Measurements from ENCODE around the gene APOC1.
A peak's percentile ranks its signal among the peaks of the same experiment; 100 is the strongest.
"Not testable (repeated sequence)": the region's sequence is repeated elsewhere in the genome, so short reads cannot be mapped to it uniquely, and the experiment has no call there.

The APOC1 gene

DNA sequence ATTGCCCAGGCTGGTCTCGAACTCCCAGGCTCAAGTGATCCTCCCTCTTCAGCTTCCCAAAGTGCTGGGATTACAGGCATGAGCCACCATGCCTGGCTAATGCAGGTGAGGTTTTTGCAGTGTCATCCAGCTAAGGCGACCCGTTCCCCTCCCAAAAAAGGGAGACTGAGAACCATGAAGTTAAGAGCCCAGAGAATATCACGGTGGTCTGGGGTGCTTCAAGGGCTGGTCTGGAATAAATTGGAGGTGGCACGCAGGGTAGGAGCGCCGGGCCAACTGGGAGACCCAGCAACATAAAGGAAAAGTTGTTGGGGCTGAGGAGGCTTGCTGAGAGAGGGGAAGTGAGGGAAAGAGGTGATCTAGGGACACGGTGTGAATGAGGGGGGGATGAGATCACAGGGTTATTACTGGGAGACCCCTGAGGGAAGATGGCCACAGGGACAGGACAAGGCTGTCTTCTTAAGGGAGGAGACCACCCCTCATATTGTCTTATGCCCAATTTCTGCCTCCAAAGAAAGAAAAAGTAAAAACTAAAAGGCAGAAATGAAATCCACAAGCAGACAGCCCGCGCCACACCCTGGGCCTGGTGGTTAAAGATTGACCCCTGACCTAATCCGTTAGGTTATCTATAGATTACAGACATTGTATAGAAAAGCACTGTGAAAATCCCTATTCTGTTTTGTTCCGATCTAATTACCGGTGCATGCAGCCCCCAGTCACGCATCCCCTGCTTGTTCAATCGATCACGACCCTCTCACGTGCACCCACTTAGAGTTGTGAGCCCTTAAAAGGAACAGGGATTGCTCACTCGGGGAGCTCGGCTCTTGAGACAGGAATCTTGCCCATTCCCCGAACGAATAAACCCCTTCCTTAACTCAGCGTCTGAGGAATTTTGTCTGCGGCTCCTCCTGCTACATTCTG, 636 bp upstream of the APOC1 start:
- DNase-seq (ENCODE audit: low read depth): not testable (repeated sequence)

- DNase-seq (ENCODE audit: low read depth): no peak
Observed at GRCh38 chr19:44924243-44924725, 9.9 kb downstream of the APOC1 start.

GRCh38 chr19:44925114-44925891, 10.9 kb downstream of the APOC1 start:
- no peak for DNase-seq (ENCODE audit: low read depth)

DNA sequence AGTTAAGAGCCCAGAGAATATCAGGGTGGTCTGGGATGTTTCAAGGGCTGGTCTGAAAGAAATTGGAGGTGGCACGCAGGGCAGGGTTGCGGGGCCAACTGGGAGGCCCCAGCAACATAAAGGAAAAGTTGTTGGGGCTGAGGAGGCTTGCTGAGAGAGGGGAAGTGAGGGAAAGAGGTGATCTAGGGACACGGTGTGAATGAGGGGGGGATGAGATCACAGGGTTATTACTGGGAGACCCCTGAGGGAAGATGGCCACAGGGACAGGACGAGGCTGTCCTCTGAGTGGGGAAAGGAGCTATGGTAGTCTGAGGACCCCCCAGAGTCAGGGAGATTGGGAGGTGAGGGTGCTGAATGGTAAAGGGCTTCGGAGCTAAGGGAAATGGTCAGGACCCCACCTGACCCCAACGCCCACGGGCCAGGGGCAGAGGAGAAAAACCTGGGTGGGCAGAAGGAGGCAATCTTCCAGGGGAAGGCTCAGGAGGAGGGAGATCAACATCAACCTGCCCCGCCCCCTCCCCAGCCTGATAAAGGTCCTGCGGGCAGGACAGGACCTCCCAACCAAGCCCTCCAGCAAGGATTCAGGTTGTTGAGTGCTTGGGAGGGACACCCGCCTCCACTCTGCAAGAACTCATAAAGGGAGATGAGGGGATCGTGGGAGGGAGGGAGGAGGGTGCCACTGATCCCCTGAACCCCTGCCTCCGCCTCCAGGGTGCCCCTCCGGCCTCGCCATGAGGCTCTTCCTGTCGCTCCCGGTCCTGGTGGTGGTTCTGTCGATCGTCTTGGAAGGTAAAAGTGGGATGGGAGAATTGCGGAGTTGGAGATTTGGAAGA, 12.1 kb downstream of the APOC1 start:
- not testable (repeated sequence) for DNase-seq (ENCODE audit: low read depth)

GRCh38 chr19:44927746-44928145, 13.3 kb downstream of the APOC1 start:
- DNase-seq (ENCODE audit: low read depth): no peak

GRCh38 chr19:44930088-44930487, 15.7 kb downstream of the APOC1 start:
- DNase-seq (ENCODE audit: low read depth): no peak

- no peak for DNase-seq (ENCODE audit: low read depth)
Observed at GRCh38 chr19:44931541-44931940, 17.1 kb downstream of the APOC1 start.

DNA sequence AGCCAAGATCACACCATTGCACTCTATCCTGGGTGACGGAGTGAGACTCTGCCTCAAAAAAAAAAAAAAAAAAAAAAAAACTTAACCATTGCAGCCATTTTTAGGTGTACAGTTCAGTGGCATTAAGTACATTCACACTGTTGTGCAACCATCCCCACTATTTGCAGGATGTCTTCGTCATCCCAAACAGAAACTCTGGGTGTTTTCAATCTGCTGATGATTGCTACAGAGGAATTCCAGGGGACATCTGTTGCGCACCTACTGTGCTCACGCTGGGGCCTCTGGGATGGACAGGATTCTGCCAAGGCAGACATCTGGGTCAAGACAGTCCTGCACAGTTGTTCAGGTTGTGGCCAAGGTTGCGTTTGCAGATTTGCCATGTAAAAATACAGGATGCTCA, 25.3 kb downstream of the APOC1 start:
- no peak for DNase-seq (ENCODE audit: low read depth)

DNA sequence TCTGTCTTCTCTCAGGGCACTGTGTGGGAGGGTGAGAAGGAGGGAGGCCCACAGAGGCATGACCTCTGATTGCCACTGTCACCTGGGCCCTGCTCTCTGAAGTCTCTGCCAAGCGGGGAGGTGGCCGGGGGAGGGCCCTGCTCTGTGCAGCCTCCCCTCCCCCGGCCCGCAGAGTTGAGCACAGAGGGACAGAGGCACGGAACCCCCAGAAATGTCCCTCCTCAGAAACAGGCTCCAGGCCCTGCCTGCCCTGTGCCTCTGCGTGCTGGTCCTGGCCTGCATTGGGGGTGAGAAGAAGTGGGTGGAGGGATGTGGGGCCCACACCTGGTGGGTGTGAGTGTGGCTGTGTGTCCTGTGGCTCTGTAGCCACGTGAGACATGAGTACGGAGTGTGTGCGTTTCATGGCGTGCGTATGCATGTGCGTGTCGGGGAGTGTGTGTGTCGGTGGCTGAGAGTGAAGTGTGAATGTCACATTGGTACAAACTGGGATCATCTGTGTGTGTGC, 27.7 kb downstream of the APOC1 start, which contains the start of gene APOC4:
TSS of gene APOC4 (plus strand) at position 171 of the 505 bp plus-strand sequence. CDS start at position 212, 41 bp downstream.
- no peak for DNase-seq (ENCODE audit: low read depth)

DNA sequence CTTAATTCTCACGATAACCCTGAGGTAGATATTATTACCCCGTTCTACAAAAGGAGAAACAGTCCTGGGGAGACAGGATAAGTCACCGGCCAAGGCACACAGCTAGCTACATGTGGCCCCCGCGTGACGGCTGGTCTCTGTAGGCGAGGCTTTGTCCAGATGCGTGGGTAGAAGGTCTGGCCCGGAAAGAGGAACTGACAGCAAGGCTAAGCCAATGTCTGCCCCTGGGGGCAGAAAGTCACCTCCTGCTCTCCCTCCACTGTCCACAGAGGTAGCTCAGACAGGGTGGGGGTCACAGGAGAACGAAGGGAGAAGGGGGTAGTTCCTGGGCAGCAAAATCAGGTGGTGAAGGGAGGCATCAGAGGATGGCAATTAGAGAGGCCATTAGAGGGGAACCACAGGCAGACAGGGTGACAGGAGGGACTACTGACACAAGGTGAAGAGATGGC, 29.4 kb downstream of the APOC1 start:
- DNase-seq (ENCODE audit: low read depth): no peak

- no peak for DNase-seq (ENCODE audit: low read depth)
Observed at GRCh38 chr19:44947041-44947581, 32.7 kb downstream of the APOC1 start.

DNA sequence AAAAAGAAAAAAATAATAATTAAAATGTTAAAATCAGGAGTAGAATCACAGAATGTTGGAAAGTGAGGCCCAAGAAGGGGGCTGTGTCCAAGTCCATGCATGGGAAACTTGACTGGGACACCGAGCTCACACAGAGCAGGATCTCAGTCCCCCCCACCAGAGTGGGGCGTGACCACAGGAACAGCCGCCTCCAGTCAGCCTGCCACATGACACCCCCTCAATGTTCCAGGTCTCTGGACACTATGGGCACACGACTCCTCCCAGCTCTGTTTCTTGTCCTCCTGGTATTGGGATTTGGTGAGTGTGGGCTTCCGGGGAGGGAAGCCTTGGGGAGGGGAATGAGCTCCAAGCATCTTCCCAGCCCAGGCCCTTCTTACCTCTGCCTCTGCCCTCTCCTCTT, 33.8 kb downstream of the APOC1 start:
- no peak for DNase-seq (ENCODE audit: low read depth)

GRCh38 chr19:44948763-44949374, 34.5 kb downstream of the APOC1 start:
- DNase-seq (ENCODE audit: low read depth): no peak

- DNase-seq (ENCODE audit: low read depth): no peak
Observed at GRCh38 chr19:44949550-44949949, 35.1 kb downstream of the APOC1 start.

GRCh38 chr19:44951179-44952159, 37.1 kb downstream of the APOC1 start:
- DNase-seq (ENCODE audit: low read depth): peak; percentile 41

DNA sequence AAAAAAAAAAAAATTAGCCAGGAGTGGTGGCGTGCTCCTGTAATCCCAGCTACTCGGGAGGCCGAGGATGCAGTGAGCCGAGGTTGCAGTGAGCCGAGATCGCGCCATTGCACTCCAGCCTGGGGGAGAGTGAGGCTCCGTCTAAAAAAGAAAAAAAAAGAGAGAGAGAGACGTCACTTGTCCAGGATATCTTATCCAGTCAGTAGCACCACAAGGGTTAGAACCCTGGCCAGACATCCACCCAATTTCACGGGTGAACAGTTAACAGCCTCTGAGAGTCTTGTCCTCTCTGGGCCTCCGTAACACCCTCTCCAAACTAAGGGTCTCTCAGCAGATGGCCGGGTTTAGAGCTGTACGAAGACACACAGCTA, 39.9 kb downstream of the APOC1 start:
- no peak for DNase-seq (ENCODE audit: low read depth)

GRCh38 chr19:44954649-44955504, 40.5 kb downstream of the APOC1 start, which contains the start of gene CLPTM1:
TSS of gene CLPTM1 (plus strand) at chr19:44955380. CDS start at chr19:44955396, 16 bp downstream.
- peak; percentile 95 for DNase-seq (ENCODE audit: low read depth)
